T-helper 1 cell treated with Interleukin-12 subunit alpha and Interleukin-12 subunit beta and Interleukin-4 antibody, amounts not matched to agents 30 μg/mL and 1 μg/mL, for 36 hours (primary cell): ENCODE results near the gene FBLN5.

Experiments used
- H3K27ac Mint-ChIP-seq: one replicate; pipeline ENCODE4 v1.8.0; 2021; ENCODE audit warnings: mild to moderate bottlenecking, mixed read lengths
- H3K27me3 Mint-ChIP-seq: one replicate; pipeline ENCODE4 v1.8.0; 2021; ENCODE audit warnings: low read depth, mixed read lengths
- H3K36me3 Mint-ChIP-seq: one replicate; pipeline ENCODE4 v1.8.0; 2021; ENCODE audit warnings: low read depth, mixed read lengths
- H3K4me1 Mint-ChIP-seq: one replicate; pipeline ENCODE4 v1.8.0; 2021; ENCODE audit warnings: low read depth, mixed read lengths
- H3K4me3 Mint-ChIP-seq: one replicate; pipeline ENCODE4 v1.8.0; 2021; ENCODE audit warnings: mild to moderate bottlenecking, moderate library complexity, mixed read lengths
- H3K9me3 Mint-ChIP-seq: one replicate; pipeline ENCODE4 v1.8.0; 2021; ENCODE audit warnings: mixed read lengths

The FBLN5 gene

DNA sequence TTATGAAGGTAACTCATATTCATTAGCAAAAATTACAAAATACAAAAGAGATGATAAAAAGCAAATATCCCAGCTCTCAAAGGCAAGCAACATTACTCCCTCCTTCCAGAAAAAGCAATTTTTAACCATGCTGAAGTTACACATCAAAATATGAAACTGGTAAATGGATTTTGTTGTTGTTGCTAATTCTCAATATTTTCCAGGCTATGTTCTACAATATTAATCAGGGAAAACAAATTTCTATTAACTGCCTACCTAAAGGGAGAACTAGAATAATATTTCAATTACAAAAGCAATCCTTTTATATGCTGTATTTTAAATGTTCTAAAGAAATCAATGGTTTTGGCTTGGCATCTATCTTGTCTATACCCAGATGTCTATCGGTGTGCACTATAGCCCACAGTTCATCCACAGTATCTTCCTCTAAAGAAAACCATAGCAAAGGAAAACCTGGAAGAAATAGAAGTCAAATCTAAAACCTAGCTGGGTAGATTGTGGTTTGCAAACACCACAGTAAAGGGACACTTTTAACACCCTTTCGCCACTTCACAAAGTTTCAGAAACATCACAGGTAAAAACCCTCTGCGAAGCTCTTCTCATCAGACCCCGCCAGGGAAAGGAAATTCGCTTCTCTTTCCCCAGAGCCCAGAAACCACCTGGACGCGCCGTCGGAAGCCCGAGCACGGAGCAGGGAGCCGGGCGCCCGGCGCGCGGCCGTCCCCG lies 112.1 kb downstream of the FBLN5 start:
- Mint-ChIP-seq H3K27me3 (peaks cover 4% of the 10 kb centered on the region), H3K4me3 (peak overlapping the region; percentile 45), H3K36me3 (peaks cover 62% of the 10 kb centered on the region), H3K27ac (no peak overlapping the region), H3K9me3 (no peaks in the 10 kb centered on the region), H3K4me1 (peaks cover 64% of the 10 kb centered on the region)

DNA sequence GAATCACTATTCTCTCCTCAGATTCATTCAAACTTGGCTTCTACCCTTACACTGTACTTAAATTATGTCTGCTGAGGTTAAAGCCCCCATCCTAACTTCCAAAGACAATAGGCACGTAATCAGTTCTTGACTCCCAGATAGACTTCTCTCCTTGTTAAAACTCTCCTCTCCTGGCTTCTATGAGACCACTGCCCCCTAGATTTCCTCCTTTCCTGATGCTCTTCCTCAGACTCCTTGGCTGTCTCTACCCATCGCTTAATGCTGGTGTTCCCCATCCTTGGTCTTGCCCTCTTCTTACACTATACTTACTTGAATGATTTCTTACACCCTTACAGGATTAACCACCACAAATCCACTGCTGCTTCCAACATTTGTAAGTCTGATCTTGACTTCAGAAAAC lies 112.9 kb downstream of the FBLN5 start:
- Mint-ChIP-seq H3K27ac (no peak overlapping the region), H3K4me1 (peaks cover 65% of the 10 kb centered on the region), H3K36me3 (peaks cover 61% of the 10 kb centered on the region), H3K4me3 (no peak overlapping the region), H3K27me3 (peaks cover 4% of the 10 kb centered on the region), H3K9me3 (no peaks in the 10 kb centered on the region)

DNA sequence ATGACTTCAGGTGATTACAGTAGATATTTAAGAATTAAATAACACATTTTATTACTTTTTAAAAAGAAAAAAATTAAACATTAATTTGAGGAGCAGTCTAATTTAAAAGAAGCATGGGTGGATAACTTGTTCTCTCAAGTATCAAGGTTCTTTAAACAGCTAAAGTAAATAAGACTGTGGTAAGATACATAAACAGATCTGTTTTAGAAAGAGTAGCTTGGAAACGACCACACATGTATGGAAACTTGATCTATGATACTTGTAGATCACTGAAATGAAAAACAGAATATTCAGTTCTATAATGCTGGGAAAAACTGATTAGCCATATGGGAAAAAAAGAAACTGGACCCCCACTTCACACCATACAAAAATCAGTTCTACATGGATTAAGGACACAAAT lies 116.2 kb downstream of the FBLN5 start:
- Mint-ChIP-seq H3K36me3 (peaks cover 48% of the 10 kb centered on the region), H3K9me3 (no peaks in the 10 kb centered on the region), H3K4me3 (no peak overlapping the region), H3K27me3 (peaks cover 4% of the 10 kb centered on the region), H3K4me1 (peaks cover 45% of the 10 kb centered on the region), H3K27ac (no peak overlapping the region)

DNA sequence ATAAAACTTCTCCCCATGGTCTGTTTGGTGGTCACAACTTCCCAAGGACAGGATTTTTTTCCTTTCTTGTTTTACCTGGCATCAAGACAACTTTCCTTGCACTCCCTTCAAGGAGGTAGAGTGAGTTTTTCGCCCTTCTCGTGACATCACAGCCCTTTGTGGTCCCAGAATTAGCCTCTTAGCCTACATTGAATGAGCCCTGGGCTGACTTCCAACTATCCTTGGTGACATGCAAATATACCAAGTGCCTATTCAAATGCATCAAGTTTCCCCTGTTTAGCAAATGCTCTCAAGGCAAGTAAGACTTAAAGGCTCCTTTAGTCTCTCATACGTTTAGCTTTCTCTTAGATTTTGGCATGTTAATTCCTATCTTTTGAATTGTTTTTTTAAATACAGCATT lies 116.7 kb downstream of the FBLN5 start:
- Mint-ChIP-seq H3K4me3 (no peak overlapping the region), H3K36me3 (peaks cover 50% of the 10 kb centered on the region), H3K27me3 (peaks cover 4% of the 10 kb centered on the region), H3K4me1 (peaks cover 45% of the 10 kb centered on the region), H3K27ac (no peak overlapping the region), H3K9me3 (no peaks in the 10 kb centered on the region)

DNA sequence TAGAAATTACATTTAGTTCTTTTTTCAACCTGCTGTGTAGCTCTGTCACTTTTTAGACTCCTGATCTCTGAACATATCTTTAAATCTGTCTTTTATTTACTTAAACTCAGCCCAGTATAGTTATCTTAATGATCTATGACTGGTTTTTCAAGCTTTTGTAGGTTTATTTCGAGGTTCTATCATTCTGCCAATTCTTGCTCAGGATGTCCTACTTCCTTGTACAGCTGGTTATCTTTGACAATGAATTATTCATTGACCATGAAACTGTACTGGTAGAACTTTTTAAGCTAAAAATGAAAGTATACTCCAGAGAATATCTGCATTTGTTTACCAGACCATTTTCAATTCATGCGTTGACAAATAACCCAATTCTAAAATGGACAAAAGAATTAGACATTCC lies 118.0 kb downstream of the FBLN5 start:
- Mint-ChIP-seq H3K27me3 (no peaks in the 10 kb centered on the region), H3K4me1 (peaks cover 41% of the 10 kb centered on the region), H3K4me3 (no peak overlapping the region), H3K27ac (no peak overlapping the region), H3K9me3 (peaks cover 3% of the 10 kb centered on the region), H3K36me3 (peaks cover 50% of the 10 kb centered on the region)

DNA sequence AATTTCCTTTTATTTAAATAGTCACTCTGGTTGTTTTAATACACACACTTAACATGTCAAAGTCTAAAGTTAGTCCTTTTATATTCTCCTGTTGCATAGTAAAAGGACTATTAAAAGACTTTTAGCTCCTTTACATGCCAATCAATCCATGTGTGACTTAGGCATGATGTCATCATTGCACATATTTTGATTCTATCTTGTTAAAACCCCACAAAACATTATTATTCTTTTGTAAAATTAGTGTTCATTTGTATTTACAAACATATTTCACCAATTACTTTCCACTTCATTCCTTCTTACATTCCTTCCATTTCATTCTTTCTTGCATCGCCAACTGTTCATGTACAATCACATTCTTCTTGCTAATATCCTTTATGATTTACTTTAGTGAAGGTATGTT lies 119.7 kb downstream of the FBLN5 start:
- H3K4me1 Mint-ChIP-seq: peaks cover 31% of the 10 kb centered on the region
- H3K27me3 Mint-ChIP-seq: no peaks in the 10 kb centered on the region
- H3K27ac Mint-ChIP-seq: no peak overlapping the region
- H3K36me3 Mint-ChIP-seq: peaks cover 50% of the 10 kb centered on the region
- H3K4me3 Mint-ChIP-seq: no peak overlapping the region
- H3K9me3 Mint-ChIP-seq: peaks cover 3% of the 10 kb centered on the region
